Measurements from ENCODE around the gene TMED10. TPM values are rescaled to one million over a fixed set of nuclear protein-coding genes. Genes with fewer than 3 reads are reported as not detected.

Gene TMED10
- total RNA-seq, 4 donors from 2014 or later, result 289 to 559 (median 388) TPM

GRCh38 chr14:75175677-75176141, 703 bp downstream of the TMED10 start:
- no peaks in the 10 kb centered on the region for H3K27me3 ChIP-seq
- no peaks in the 10 kb centered on the region for H3K9me3 ChIP-seq
- peak overlapping the region; percentile 92 to 97 (median 94) for H3K27ac ChIP-seq
- DNase-seq, result no peak
- WGBS, 2 donors, result 8 to 9% methylated on average over 10 of the region's 10 CpGs
- intact Hi-C loops (cut with DNase I), result no loop called here
- no peaks in the 10 kb centered on the region for H3K36me3 ChIP-seq
- H3K4me3 ChIP-seq (replicated peaks in 1 of 3), result peak overlapping the region; percentile 91 to 97 (median 96)
- H3K4me1 ChIP-seq, result peaks cover 15 to 24% of the 10 kb centered on the region in 2 donors
- TF ChIP-seq CTCF (IDR thresholded peaks at IDR 0.05) (no peak), POLR2A (IDR thresholded peaks at IDR 0.05) (no peak)

- no peak overlapping the region for H3K27ac ChIP-seq
- H3K36me3 ChIP-seq, result no peaks in the 10 kb centered on the region
- intact Hi-C loops (cut with DNase I), result no loop called here
- WGBS, 2 donors, result 67 to 74% methylated on average over 2 of the region's 2 CpGs
- H3K9me3 ChIP-seq, result no peaks in the 10 kb centered on the region
- DNase-seq, result no peak
- no peaks in the 10 kb centered on the region for H3K27me3 ChIP-seq
- H3K4me3 ChIP-seq (replicated peaks in 1 of 3), result no peak overlapping the region
- H3K4me1 ChIP-seq, result peaks cover 15 to 23% of the 10 kb centered on the region in 2 donors
- no peak for TF ChIP-seq CTCF (IDR thresholded peaks at IDR 0.05)
Measured at GRCh38 chr14:75174066-75174465, 2.3 kb downstream of the TMED10 start.

GRCh38 chr14:75170772-75171171, 5.6 kb downstream of the TMED10 start:
- no peaks in the 10 kb centered on the region for H3K36me3 ChIP-seq
- WGBS, 2 donors, result 68 to 69% methylated on average over 4 of the region's 4 CpGs
- TF ChIP-seq POLR2A (IDR thresholded peaks at IDR 0.05), result no peak
- TF ChIP-seq CTCF (IDR thresholded peaks at IDR 0.05), result no peak
- no peak overlapping the region for H3K27ac ChIP-seq
- H3K27me3 ChIP-seq, result no peaks in the 10 kb centered on the region
- DNase-seq, result no peak
- intact Hi-C loops (cut with DNase I), result no loop called here
- no peaks in the 10 kb centered on the region for H3K9me3 ChIP-seq
- no peak overlapping the region for H3K4me3 ChIP-seq (replicated peaks in 1 of 3)
- peaks cover 35 to 51% of the 10 kb centered on the region in 2 donors for H3K4me1 ChIP-seq

DNA sequence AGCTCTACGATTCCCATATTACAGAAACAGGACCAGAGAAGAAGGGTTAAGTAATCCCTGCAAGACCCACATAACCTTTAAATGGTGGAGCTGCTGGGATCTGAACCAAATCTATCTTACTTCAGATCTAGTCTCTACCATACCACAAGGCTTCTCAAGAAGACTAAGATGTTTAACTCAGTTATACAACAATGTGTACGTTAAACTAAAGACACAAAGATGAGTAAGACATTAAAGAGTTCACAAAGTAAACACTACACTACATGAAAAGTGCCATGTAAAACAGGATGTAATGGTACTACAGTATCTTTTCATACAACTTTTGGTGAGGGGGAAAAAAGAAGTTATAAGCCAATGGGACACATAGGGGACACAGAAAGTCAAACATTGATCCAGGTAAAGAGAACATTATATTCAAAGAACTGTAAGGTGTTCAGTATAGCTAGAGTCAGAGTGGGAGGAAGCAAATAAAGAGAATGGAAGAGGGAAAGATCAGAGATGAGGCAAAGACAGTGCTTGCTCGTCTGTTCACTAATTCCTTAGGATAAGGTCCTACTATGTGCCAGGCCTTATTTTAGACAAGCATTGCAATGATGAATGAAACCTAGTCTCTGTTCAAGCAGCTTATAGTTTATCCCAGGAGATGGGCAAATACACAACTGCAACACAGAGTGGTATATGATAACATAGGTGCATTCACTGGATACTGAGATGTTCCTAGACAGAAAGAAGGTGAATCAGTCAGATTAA, 7.7 kb downstream of the TMED10 start:
- no peaks in the 10 kb centered on the region for H3K9me3 ChIP-seq
- peaks cover 28 to 36% of the 10 kb centered on the region in 2 donors for H3K4me1 ChIP-seq
- no peak for TF ChIP-seq CTCF (IDR thresholded peaks at IDR 0.05)
- no peak for TF ChIP-seq POLR2A (IDR thresholded peaks at IDR 0.05)

DNA sequence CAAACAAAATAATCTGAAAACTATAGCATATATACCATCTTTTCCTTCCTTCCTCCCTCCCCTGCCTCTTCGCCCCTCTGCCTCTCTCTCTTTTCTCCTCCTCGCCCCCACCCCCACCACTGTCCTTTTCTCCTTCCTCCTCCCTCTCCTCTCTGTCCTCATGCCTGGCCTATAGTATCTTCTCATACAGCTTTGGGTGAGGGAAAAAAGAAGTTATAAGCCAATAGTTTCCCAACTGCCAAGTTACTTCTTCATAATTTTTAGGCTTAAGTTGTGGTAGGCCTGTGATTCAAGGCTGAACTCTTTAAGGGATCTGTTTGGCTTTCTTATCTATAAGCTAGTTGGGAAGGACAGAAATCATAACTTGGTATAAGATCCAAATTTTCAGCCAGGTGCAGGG, 9.1 kb downstream of the TMED10 start:
- TF ChIP-seq POLR2A (IDR thresholded peaks at IDR 0.05), result no peak
- TF ChIP-seq CTCF (IDR thresholded peaks at IDR 0.05), result no peak
- 88 to 91% methylated on average over 2 of the region's 2 CpGs for whole genome bisulfite sequencing, 2 donors
- Histone ChIP-seq H3K36me3 (no peaks in the 10 kb centered on the region), H3K27ac (no peak overlapping the region), H3K4me1 (peaks cover 22 to 28% of the 10 kb centered on the region in 2 donors), H3K4me3 (replicated peaks in 1 of 3) (no peak overlapping the region), H3K9me3 (no peaks in the 10 kb centered on the region), H3K27me3 (no peaks in the 10 kb centered on the region)
- intact Hi-C loops (cut with DNase I), result no loop called here
- no peak for DNase-seq

More for the DNA sequence above, 7.7 kb downstream of the TMED10 start:
- no peaks in the 10 kb centered on the region for H3K36me3 ChIP-seq
- DNase-seq, result no peak
- WGBS, 2 donors, result 86 to 88% methylated on average over 3 of the region's 3 CpGs
- H3K4me3 ChIP-seq (replicated peaks in 1 of 3), result no peak overlapping the region
- H3K27me3 ChIP-seq, result no peaks in the 10 kb centered on the region
- intact Hi-C loops (cut with DNase I), result no loop called here
- H3K27ac ChIP-seq, result no peak overlapping the region
